WERI-Rb-1 (cell line): Measurements from ENCODE around the gene CCDC50.

Experiments used
- DNase-seq: peaks from one replicate; pipeline ENCODE4 v3.0.0-alpha.2; 2020
- H3K27ac ChIP-seq: fragments of 250-450 bp; sonication (Bioruptor Pico); 2 replicates; pipeline ENCODE4 v1.5.1; 2020; ENCODE audit warnings: mild to moderate bottlenecking, moderate library complexity
- H3K27me3 ChIP-seq: fragments of 250-450 bp; sonication (Bioruptor Pico); 2 replicates; pipeline ENCODE4 v1.5.1; 2021; ENCODE audit warnings: mild to moderate bottlenecking, low read depth, moderate library complexity; ENCODE audit not compliant: insufficient read depth, severe bottlenecking
- H3K36me3 ChIP-seq: fragments of 250-450 bp; sonication (Bioruptor Pico); 2 replicates; pipeline ENCODE4 v1.5.1; 2020; ENCODE audit warnings: mild to moderate bottlenecking, moderate library complexity
- H3K4me3 ChIP-seq: 2 replicates; pipeline ENCODE4 v1.5.1; 2011; ENCODE audit warnings: low read depth, mild to moderate bottlenecking, control low read depth, low read length
- H3K9me3 ChIP-seq: fragments of 250-450 bp; sonication (Bioruptor Pico); 2 replicates; pipeline ENCODE4 v1.5.1; 2021; ENCODE audit warnings: mild to moderate bottlenecking, moderate library complexity; ENCODE audit not compliant: severe bottlenecking
- CTCF ChIP-seq: IDR thresholded peaks from 2 replicates; pipeline ENCODE4 v1.5.1; 2011; ENCODE audit warnings: low read depth, mild to moderate bottlenecking, control low read depth, inconsistent platforms, low read length

CCDC50 gene

GRCh38 chr3:191300422-191300821, 28.8 kb upstream of the CCDC50 start:
- H3K36me3 ChIP-seq = no peaks in the 10 kb centered on the region
- H3K27ac ChIP-seq = no peak overlapping the region
- no peak for DNase-seq
- H3K4me3 ChIP-seq = no peak overlapping the region
- no peak for TF ChIP-seq CTCF
- H3K27me3 ChIP-seq = no peaks in the 10 kb centered on the region
- no peaks in the 10 kb centered on the region for H3K9me3 ChIP-seq

GRCh38 chr3:191301017-191301416, 28.2 kb upstream of the CCDC50 start:
- Histone ChIP-seq H3K27ac (no peak overlapping the region), H3K36me3 (no peaks in the 10 kb centered on the region), H3K9me3 (no peaks in the 10 kb centered on the region), H3K4me3 (no peak overlapping the region), H3K27me3 (no peaks in the 10 kb centered on the region)
- TF ChIP-seq CTCF = no peak
- DNase-seq = no peak

GRCh38 chr3:191301782-191302411, 27.3 kb upstream of the CCDC50 start:
- TF ChIP-seq CTCF = no peak
- Histone ChIP-seq H3K36me3 (no peaks in the 10 kb centered on the region), H3K27me3 (no peaks in the 10 kb centered on the region), H3K9me3 (no peaks in the 10 kb centered on the region), H3K27ac (no peak overlapping the region), H3K4me3 (no peak overlapping the region)
- no peak for DNase-seq

GRCh38 chr3:191302451-191302850, 26.7 kb upstream of the CCDC50 start:
- TF ChIP-seq CTCF = no peak
- Histone ChIP-seq H3K4me3 (no peak overlapping the region), H3K27ac (no peak overlapping the region), H3K36me3 (no peaks in the 10 kb centered on the region), H3K27me3 (no peaks in the 10 kb centered on the region), H3K9me3 (no peaks in the 10 kb centered on the region)
- no peak for DNase-seq

- no peak for TF ChIP-seq CTCF
- no peak overlapping the region for H3K27ac ChIP-seq
Measured at GRCh38 chr3:191303596-191303995, 25.6 kb upstream of the CCDC50 start.

GRCh38 chr3:191306428-191306827, 22.8 kb upstream of the CCDC50 start:
- no peak for DNase-seq
- H3K9me3 ChIP-seq = no peaks in the 10 kb centered on the region
- no peak for TF ChIP-seq CTCF
- H3K27me3 ChIP-seq = no peaks in the 10 kb centered on the region
- H3K36me3 ChIP-seq = no peaks in the 10 kb centered on the region
- H3K27ac ChIP-seq = no peak overlapping the region
- H3K4me3 ChIP-seq = no peak overlapping the region

More at GRCh38 chr3:191303596-191303995, 25.6 kb upstream of the CCDC50 start:
- Histone ChIP-seq H3K27me3 (no peaks in the 10 kb centered on the region), H3K4me3 (no peak overlapping the region), H3K36me3 (no peaks in the 10 kb centered on the region), H3K9me3 (no peaks in the 10 kb centered on the region)
- no peak for DNase-seq
